PC-9 (cell line): ENCODE measurements around the gene TMPRSS2.

Source experiments
- EZH2 ChIP-seq: fragments of 200-600 bp; sonication (generic); IDR thresholded peaks from 2 replicates; pipeline ENCODE4 v1.8.0; 2017; ENCODE audit warnings: antibody characterized with exemption, low read depth
- TF ChIP-seq, protein P1 (sequence below): fragments of 200-600 bp; sonication (generic); conservative IDR thresholded peaks from 2 replicates; pipeline ENCODE4 v1.6.1; 2017; ENCODE audit warnings: mixed run types, antibody characterized with exemption, mild to moderate bottlenecking, moderate library complexity

DNA sequence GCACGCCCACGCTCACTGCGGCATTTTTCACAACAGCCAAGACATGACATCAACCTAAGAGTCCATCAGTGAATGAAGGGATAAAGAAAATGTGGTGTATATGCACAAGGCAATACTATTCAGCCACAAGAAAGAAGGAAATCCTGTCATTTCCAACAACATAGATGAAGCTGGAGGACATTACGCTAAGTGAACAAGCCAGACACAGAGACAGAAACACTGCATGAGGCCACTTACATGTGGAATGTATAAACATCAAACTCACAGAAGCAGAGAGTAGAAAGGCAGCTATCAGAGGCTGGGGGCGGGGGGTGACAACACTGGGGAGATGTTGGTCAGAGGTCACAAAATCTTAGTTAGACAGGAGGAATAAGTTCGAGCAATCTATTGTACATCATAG, 20.9 kb downstream of the TMPRSS2 start:
- TF ChIP-seq, protein P1, sequence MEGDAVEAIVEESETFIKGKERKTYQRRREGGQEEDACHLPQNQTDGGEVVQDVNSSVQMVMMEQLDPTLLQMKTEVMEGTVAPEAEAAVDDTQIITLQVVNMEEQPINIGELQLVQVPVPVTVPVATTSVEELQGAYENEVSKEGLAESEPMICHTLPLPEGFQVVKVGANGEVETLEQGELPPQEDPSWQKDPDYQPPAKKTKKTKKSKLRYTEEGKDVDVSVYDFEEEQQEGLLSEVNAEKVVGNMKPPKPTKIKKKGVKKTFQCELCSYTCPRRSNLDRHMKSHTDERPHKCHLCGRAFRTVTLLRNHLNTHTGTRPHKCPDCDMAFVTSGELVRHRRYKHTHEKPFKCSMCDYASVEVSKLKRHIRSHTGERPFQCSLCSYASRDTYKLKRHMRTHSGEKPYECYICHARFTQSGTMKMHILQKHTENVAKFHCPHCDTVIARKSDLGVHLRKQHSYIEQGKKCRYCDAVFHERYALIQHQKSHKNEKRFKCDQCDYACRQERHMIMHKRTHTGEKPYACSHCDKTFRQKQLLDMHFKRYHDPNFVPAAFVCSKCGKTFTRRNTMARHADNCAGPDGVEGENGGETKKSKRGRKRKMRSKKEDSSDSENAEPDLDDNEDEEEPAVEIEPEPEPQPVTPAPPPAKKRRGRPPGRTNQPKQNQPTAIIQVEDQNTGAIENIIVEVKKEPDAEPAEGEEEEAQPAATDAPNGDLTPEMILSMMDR, result no peak
- TF ChIP-seq EZH2, result no peak
